Loucy (cell line): Measurements from ENCODE around the gene HELB.

Experiments used
- H2AFZ ChIP-seq: fragments of 200-600 bp; sonication (generic); 2 replicates; pipeline ENCODE4 v1.6.0; 2016; ENCODE audit warnings: antibody characterized with exemption, mild to moderate bottlenecking, low read length, moderate library complexity
- H3F3A ChIP-seq: fragments of 200-600 bp; 2 replicates; pipeline ENCODE4 v1.6.0; 2016; ENCODE audit warnings: antibody characterized with exemption, low read depth, mild to moderate bottlenecking
- H3K27me3 ChIP-seq: fragments of 200-600 bp; sonication (generic); 2 replicates; pipeline ENCODE4 v1.6.1; 2014; ENCODE audit warnings: low read length, mild to moderate bottlenecking; ENCODE audit not compliant: insufficient read depth, poor library complexity, severe bottlenecking
- H3K36me3 ChIP-seq: fragments of 200-600 bp; sonication (generic); 2 replicates; pipeline ENCODE4 v1.6.1; 2016; ENCODE audit warnings: low read length; ENCODE audit not compliant: insufficient read depth
- H3K4me1 ChIP-seq: fragments of 200-600 bp; sonication (generic); 2 replicates; pipeline ENCODE4 v1.5.1; 2014; ENCODE audit warnings: low read length, mild to moderate bottlenecking; ENCODE audit not compliant: insufficient read depth, poor library complexity, severe bottlenecking
- H3K4me2 ChIP-seq: fragments of 200-600 bp; sonication (generic); 2 replicates; pipeline ENCODE4 v1.6.0; 2014; ENCODE audit warnings: antibody characterized with exemption, low read length, low read depth, mild to moderate bottlenecking; ENCODE audit not compliant: poor library complexity, severe bottlenecking
- H3K4me3 ChIP-seq: fragments of 200-600 bp; sonication (generic); 2 replicates; pipeline ENCODE4 v1.5.1; 2014; ENCODE audit warnings: low read length, mild to moderate bottlenecking, mixed read lengths; ENCODE audit not compliant: poor library complexity, severe bottlenecking
- H3K79me2 ChIP-seq: fragments of 200-600 bp; sonication (generic); 2 replicates; pipeline ENCODE4 v1.6.1; 2014; ENCODE audit warnings: low read length; ENCODE audit not compliant: insufficient read depth
- H3K9ac ChIP-seq: fragments of 200-600 bp; sonication (generic); 2 replicates; pipeline ENCODE4 v1.6.0; 2014; ENCODE audit warnings: mild to moderate bottlenecking, low read depth, low read length, moderate library complexity; ENCODE audit not compliant: poor library complexity, severe bottlenecking
- H3K9me2 ChIP-seq: fragments of 200-600 bp; sonication (generic); replicated peaks from 2 replicates; pipeline ENCODE4 v1.6.1; 2016; ENCODE audit warnings: low read depth, low read length, mixed read lengths
- H3K9me3 ChIP-seq: fragments of 200-600 bp; sonication (generic); 2 replicates; pipeline ENCODE4 v1.6.1; 2014; ENCODE audit warnings: mild to moderate bottlenecking, antibody characterized with exemption, low read length, low read depth; ENCODE audit not compliant: insufficient read depth
- H4K20me1 ChIP-seq: fragments of 200-600 bp; sonication (generic); 2 replicates; pipeline ENCODE4 v1.6.0; 2014; ENCODE audit warnings: antibody characterized with exemption, low read length, mild to moderate bottlenecking; ENCODE audit not compliant: insufficient read depth, poor library complexity, severe bottlenecking
- EZH2phosphoT487 ChIP-seq: fragments of 200-600 bp; IDR thresholded peaks from 2 replicates; pipeline ENCODE4 v1.6.1; 2018; ENCODE audit warnings: antibody characterized with exemption, mild to moderate bottlenecking, moderate library complexity, borderline replicate concordance
- TF ChIP-seq, protein P1 (sequence below): fragments of 200-600 bp; sonication (generic); conservative IDR thresholded peaks from 2 replicates; pipeline ENCODE4 v1.5.1; 2014; ENCODE audit warnings: mild to moderate bottlenecking, antibody characterized with exemption, low read length

HELB gene

GRCh38 chr12:66379616-66380015 lies 77.3 kb downstream of the HELB start:
- H3K4me3 ChIP-seq = no peak overlapping the region
- H3K9me2 ChIP-seq = no peaks in the 10 kb centered on the region
- no peak overlapping the region for H3K9ac ChIP-seq
- no peak overlapping the region for H2AFZ ChIP-seq
- H4K20me1 ChIP-seq = no peaks in the 10 kb centered on the region
- TF ChIP-seq EZH2phosphoT487 = no peak
- TF ChIP-seq, protein P1, sequence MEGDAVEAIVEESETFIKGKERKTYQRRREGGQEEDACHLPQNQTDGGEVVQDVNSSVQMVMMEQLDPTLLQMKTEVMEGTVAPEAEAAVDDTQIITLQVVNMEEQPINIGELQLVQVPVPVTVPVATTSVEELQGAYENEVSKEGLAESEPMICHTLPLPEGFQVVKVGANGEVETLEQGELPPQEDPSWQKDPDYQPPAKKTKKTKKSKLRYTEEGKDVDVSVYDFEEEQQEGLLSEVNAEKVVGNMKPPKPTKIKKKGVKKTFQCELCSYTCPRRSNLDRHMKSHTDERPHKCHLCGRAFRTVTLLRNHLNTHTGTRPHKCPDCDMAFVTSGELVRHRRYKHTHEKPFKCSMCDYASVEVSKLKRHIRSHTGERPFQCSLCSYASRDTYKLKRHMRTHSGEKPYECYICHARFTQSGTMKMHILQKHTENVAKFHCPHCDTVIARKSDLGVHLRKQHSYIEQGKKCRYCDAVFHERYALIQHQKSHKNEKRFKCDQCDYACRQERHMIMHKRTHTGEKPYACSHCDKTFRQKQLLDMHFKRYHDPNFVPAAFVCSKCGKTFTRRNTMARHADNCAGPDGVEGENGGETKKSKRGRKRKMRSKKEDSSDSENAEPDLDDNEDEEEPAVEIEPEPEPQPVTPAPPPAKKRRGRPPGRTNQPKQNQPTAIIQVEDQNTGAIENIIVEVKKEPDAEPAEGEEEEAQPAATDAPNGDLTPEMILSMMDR = no peak
- H3K79me2 ChIP-seq = no peaks in the 10 kb centered on the region
- H3K4me2 ChIP-seq = no peak overlapping the region
- H3K9me3 ChIP-seq = no peaks in the 10 kb centered on the region
- no peaks in the 10 kb centered on the region for H3F3A ChIP-seq
- no peaks in the 10 kb centered on the region for H3K36me3 ChIP-seq
- no peaks in the 10 kb centered on the region for H3K4me1 ChIP-seq
- no peaks in the 10 kb centered on the region for H3K27me3 ChIP-seq

GRCh38 chr12:66380769-66381535 lies 78.7 kb downstream of the HELB start:
- H3K9me3 ChIP-seq = no peaks in the 10 kb centered on the region

DNA sequence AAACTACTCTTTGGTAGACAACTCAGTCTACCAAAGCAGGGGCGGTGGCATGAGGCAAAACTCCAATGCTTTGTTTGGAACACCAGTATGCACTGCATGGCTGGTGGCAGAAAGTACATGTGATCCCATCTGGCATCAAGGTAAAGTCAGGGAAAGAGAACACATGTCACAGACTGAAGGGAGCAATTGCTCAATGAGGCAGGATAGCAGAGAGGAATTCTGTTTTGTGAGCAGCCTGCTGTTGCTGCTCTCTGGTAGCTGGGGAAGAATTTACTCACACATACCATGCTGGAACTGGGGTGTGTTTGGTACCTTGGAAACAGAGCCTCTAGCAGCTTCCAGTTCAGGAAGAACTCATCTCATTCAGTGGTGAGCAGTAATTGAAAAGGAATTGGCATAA lies 84.8 kb downstream of the HELB start:
- Histone ChIP-seq H3K9ac (no peak overlapping the region), H3K79me2 (no peaks in the 10 kb centered on the region), H3K9me2 (no peaks in the 10 kb centered on the region), H3K27me3 (no peaks in the 10 kb centered on the region), H3K4me3 (no peak overlapping the region), H3K4me1 (no peaks in the 10 kb centered on the region), H4K20me1 (no peaks in the 10 kb centered on the region), H3K4me2 (no peak overlapping the region), H3K9me3 (0 out of 2 replicates have a peak, but pooled peaks cover 2% of the 10 kb centered on the region), H3K36me3 (no peaks in the 10 kb centered on the region), H3F3A (no peaks in the 10 kb centered on the region), H2AFZ (no peak overlapping the region)
- TF ChIP-seq, protein P1 = no peak
- TF ChIP-seq EZH2phosphoT487 = no peak

More at GRCh38 chr12:66380769-66381535, 78.7 kb downstream of the HELB start:
- no peak overlapping the region for H3K9ac ChIP-seq
- H4K20me1 ChIP-seq = no peaks in the 10 kb centered on the region
- no peaks in the 10 kb centered on the region for H3F3A ChIP-seq
- no peak overlapping the region for H3K4me3 ChIP-seq
- no peaks in the 10 kb centered on the region for H3K9me2 ChIP-seq
- no peak overlapping the region for H3K4me2 ChIP-seq
- no peaks in the 10 kb centered on the region for H3K27me3 ChIP-seq
- no peaks in the 10 kb centered on the region for H3K79me2 ChIP-seq
- H3K4me1 ChIP-seq = no peaks in the 10 kb centered on the region
- H2AFZ ChIP-seq = no peak overlapping the region
- no peaks in the 10 kb centered on the region for H3K36me3 ChIP-seq
- TF ChIP-seq, protein P1 = no peak
- no peak for TF ChIP-seq EZH2phosphoT487
